ENCODE measurements around the gene RAP1A. TPM values are rescaled to one million over a fixed set of nuclear protein-coding genes. Genes with fewer than 3 reads are reported as not detected.

Gene RAP1A
- total RNA-seq, 2 donors from 2014 or later = 28.5 to 35.0 TPM

DNA sequence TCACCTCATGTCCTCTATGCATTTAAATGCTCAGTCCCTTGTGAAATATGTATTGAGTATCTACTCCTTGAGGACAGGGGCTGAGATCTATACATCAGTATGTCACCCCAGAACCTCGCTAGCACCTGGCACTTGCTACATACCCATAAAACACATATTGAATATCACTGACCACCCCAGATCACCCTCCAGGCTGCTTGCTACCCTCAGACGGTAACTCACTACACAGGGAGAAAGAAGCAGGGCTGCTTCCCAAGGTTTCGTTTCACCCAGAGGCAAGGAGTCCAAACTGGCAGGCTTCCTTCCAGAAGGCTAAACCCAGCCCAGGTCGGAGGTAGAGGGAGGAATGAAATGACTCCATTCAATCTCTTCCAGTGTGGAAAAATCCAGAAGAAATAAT, 111.1 kb downstream of the RAP1A start:
- Histone ChIP-seq H3K4me1 (ENCODE audit: control insufficient read depth, insufficient read depth, low read length) (no peaks in the 10 kb centered on the region), H3K4me3 (ENCODE audit: low read length) (no peak overlapping the region), H3K9ac (ENCODE audit: extremely low read depth, low read length, poor library complexity, severe bottlenecking) (no peak overlapping the region), H3K27me3 (ENCODE audit: control insufficient read depth, insufficient read depth, low read length, poor library complexity, severe bottlenecking) (no peaks in the 10 kb centered on the region), H3K36me3 (ENCODE audit: control insufficient read depth, insufficient read depth, low read length) (no peaks in the 10 kb centered on the region), H3K27ac (ENCODE audit: low read depth, low read length) (no peak overlapping the region), H3K9me3 (ENCODE audit: control insufficient read depth, low read length) (no peaks in the 10 kb centered on the region)
- DNase-seq = no peak
- Mint-ChIP-seq H3K27ac (no peak overlapping the region), H3K36me3 (ENCODE audit: low read depth) (no peaks in the 10 kb centered on the region), H3K9me3 (no peaks in the 10 kb centered on the region), H3K27me3 (ENCODE audit: insufficient read depth) (no peaks in the 10 kb centered on the region), H3K4me1 (no peaks in the 10 kb centered on the region), H3K4me3 (no peak overlapping the region)
- WGBS, 2 experiments (ENCODE audit: insufficient coverage in 1 of 2, insufficient read length in 1 of 2) = 86 to 100% methylated on average over 3 to 4 of the region's 4 CpGs
- TF ChIP-seq CTCF (conservative IDR thresholded peaks at IDR 0.05) = no peak

DNA sequence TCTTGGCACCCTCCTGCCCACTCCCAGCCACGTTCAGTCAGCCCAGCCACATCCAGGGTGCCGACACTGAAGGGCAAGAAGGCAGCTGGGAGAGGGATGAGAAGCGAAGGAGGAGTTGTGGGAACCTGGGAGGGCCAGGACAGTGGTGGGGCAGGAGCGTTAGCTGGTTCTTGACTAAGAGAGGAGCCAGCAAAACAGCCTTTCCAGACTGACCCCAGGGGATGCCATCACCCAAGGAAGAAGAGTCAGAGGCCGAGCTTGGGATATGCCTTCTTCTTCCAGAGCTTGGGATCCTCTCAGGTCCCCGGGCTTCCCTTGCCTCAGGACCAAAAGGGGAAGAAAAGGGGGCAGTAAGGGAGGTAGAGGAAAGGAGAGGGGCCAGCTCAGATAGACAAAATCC, 112.4 kb downstream of the RAP1A start:
- Mint-ChIP-seq H3K4me3 (no peak overlapping the region), H3K27ac (no peak overlapping the region), H3K27me3 (ENCODE audit: insufficient read depth) (no peaks in the 10 kb centered on the region), H3K9me3 (no peaks in the 10 kb centered on the region), H3K4me1 (no peaks in the 10 kb centered on the region), H3K36me3 (ENCODE audit: low read depth) (no peaks in the 10 kb centered on the region)
- Histone ChIP-seq H3K4me3 (ENCODE audit: low read length) (no peak overlapping the region), H3K27me3 (ENCODE audit: control insufficient read depth, insufficient read depth, low read length, poor library complexity, severe bottlenecking) (peaks cover 3% of the 10 kb centered on the region), H3K36me3 (ENCODE audit: control insufficient read depth, insufficient read depth, low read length) (no peaks in the 10 kb centered on the region), H3K4me1 (ENCODE audit: control insufficient read depth, insufficient read depth, low read length) (no peaks in the 10 kb centered on the region), H3K9me3 (ENCODE audit: control insufficient read depth, low read length) (no peaks in the 10 kb centered on the region), H3K27ac (ENCODE audit: low read depth, low read length) (no peak overlapping the region), H3K9ac (ENCODE audit: extremely low read depth, low read length, poor library complexity, severe bottlenecking) (no peak overlapping the region)
- WGBS, 2 experiments (ENCODE audit: insufficient coverage in 1 of 2, insufficient read length in 1 of 2) = 82 to 88% methylated on average over 1 to 6 of the region's 6 CpGs
- DNase-seq = no peak
- TF ChIP-seq CTCF (conservative IDR thresholded peaks at IDR 0.05) = no peak

DNA sequence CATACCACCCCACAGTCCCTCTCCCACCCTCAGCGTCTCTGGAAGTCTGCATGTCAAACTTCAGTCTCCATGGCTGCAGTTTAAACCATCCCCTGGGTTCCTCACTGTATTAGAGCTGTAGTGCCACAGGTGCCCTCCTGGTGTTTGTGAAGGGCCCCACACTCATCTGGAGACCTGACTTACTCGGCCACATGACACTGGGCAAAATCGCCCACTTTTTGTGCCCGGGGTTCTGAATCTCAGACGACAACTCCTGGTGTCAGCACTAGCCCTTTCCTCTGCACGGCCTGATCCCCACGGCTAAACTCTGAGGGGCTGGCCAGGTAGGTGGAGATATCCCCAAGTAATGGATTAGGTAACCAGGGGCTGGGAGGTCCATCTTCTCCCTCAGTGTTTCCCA, 113.1 kb downstream of the RAP1A start:
- Mint-ChIP-seq H3K27ac (no peak overlapping the region), H3K27me3 (ENCODE audit: insufficient read depth) (no peaks in the 10 kb centered on the region), H3K4me1 (peaks cover 3% of the 10 kb centered on the region), H3K4me3 (no peak overlapping the region), H3K9me3 (no peaks in the 10 kb centered on the region), H3K36me3 (ENCODE audit: low read depth) (no peaks in the 10 kb centered on the region)
- Histone ChIP-seq H3K9ac (ENCODE audit: extremely low read depth, low read length, poor library complexity, severe bottlenecking) (no peak overlapping the region), H3K4me1 (ENCODE audit: control insufficient read depth, insufficient read depth, low read length) (peaks cover 3% of the 10 kb centered on the region), H3K27me3 (ENCODE audit: control insufficient read depth, insufficient read depth, low read length, poor library complexity, severe bottlenecking) (peaks cover 11% of the 10 kb centered on the region), H3K4me3 (ENCODE audit: low read length) (no peak overlapping the region), H3K9me3 (ENCODE audit: control insufficient read depth, low read length) (no peaks in the 10 kb centered on the region), H3K36me3 (ENCODE audit: control insufficient read depth, insufficient read depth, low read length) (no peaks in the 10 kb centered on the region), H3K27ac (ENCODE audit: low read depth, low read length) (no peak overlapping the region)
- TF ChIP-seq CTCF (conservative IDR thresholded peaks at IDR 0.05) = no peak
- no peak for DNase-seq
- WGBS, 2 experiments (ENCODE audit: insufficient coverage in 1 of 2, insufficient read length in 1 of 2) = 84 to 90% methylated on average over 5 to 7 of the region's 7 CpGs
